HCT116 (cell line): ENCODE measurements around the gene PGM2L1.

Source experiments
- EGR1 ChIP-seq: IDR thresholded peaks from 2 replicates; pipeline ENCODE4 v1.6.1; 2012; ENCODE audit warnings: low read depth
- ELF1 ChIP-seq: IDR thresholded peaks from 2 replicates; pipeline ENCODE4 v1.6.1; 2012; ENCODE audit warnings: low read depth, borderline replicate concordance
- EZH2phosphoT487 ChIP-seq: fragments of 200-600 bp; IDR thresholded peaks from 2 replicates; pipeline ENCODE4 v1.6.1; 2018; ENCODE audit warnings: antibody characterized with exemption, borderline replicate concordance
- FOSL1 ChIP-seq: IDR thresholded peaks from 2 replicates; pipeline ENCODE4 v1.6.1; 2012; ENCODE audit warnings: low read depth
- JUND ChIP-seq: IDR thresholded peaks from 2 replicates; pipeline ENCODE4 v1.6.1; 2012
- POLR2A ChIP-seq: IDR thresholded peaks from 2 replicates; pipeline ENCODE4 v1.7.0; 2011; ENCODE audit warnings: borderline replicate concordance; ENCODE audit not compliant: insufficient read depth, insufficient read length; ENCODE audit errors: extremely low read depth
- POLR2AphosphoS5 ChIP-seq: IDR thresholded peaks from 2 replicates; pipeline ENCODE4 v1.6.1; 2011; ENCODE audit warnings: mild to moderate bottlenecking, low read depth, low read length, moderate library complexity
- SP1 ChIP-seq: IDR thresholded peaks from 2 replicates; pipeline ENCODE4 v1.6.1; 2012; ENCODE audit warnings: low read depth
- ZNF274 ChIP-seq: fragments of 200-500 bp; sonication (Bioruptor generic); IDR thresholded peaks from 2 replicates; pipeline ENCODE4 v1.6.1; 2014; ENCODE audit warnings: mild to moderate bottlenecking, low read depth, low read length, inconsistent platforms
- TF ChIP-seq, protein P1 (sequence below), 3 experiments: fragments of 200-600 bp in 1 of 3; sonication (generic) in 1 of 3; IDR thresholded peaks in 2 of 3; conservative IDR thresholded peaks in 1 of 3; 2 replicates each; pipeline ENCODE4 v1.5.1; 2012 to 2017; ENCODE audit warnings: low read depth in 2 of 3, low read length in 2 of 3, antibody characterized with exemption in 1 of 3, borderline replicate concordance in 1 of 3, control low read depth in 1 of 3, mild to moderate bottlenecking in 1 of 3, mixed read lengths in 1 of 3, mixed run types in 1 of 3, moderate library complexity in 1 of 3; ENCODE audit not compliant: insufficient read depth in 1 of 3
- TF ChIP-seq, protein P2 (sequence below): IDR thresholded peaks from 2 replicates; pipeline ENCODE4 v1.6.1; 2012; ENCODE audit warnings: low read depth

DNA sequence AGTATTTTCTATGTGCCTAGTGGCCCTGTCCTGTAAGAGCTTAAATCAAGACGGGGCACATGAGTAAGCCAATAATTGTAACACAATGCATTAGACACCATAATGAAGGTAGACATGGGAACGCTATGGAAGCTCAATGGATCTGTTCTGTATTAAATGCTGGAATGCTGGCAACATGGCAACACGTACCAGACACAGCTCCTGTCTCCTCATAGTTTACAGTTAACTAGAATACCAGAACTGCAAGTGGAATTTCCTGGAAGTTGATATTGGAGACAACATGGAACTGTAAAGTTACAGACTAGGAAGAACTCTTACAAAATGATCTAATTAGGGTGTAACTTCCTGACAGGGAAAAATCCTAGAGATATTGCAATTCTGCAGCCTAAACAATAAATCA is 99.2 kb downstream of the PGM2L1 start:
- TF ChIP-seq JUND (no peak), ZNF274 (no peak), FOSL1 (no peak), EGR1 (no peak), POLR2AphosphoS5 (no peak), ELF1 (no peak), EZH2phosphoT487 (no peak), POLR2A (no peak), SP1 (no peak)
- TF ChIP-seq, protein P1, sequence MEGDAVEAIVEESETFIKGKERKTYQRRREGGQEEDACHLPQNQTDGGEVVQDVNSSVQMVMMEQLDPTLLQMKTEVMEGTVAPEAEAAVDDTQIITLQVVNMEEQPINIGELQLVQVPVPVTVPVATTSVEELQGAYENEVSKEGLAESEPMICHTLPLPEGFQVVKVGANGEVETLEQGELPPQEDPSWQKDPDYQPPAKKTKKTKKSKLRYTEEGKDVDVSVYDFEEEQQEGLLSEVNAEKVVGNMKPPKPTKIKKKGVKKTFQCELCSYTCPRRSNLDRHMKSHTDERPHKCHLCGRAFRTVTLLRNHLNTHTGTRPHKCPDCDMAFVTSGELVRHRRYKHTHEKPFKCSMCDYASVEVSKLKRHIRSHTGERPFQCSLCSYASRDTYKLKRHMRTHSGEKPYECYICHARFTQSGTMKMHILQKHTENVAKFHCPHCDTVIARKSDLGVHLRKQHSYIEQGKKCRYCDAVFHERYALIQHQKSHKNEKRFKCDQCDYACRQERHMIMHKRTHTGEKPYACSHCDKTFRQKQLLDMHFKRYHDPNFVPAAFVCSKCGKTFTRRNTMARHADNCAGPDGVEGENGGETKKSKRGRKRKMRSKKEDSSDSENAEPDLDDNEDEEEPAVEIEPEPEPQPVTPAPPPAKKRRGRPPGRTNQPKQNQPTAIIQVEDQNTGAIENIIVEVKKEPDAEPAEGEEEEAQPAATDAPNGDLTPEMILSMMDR (IDR thresholded peaks at IDR 0.05 in 2 of 3, conservative IDR thresholded peaks at IDR 0.05 in 1 of 3; ENCODE audit: borderline replicate concordance in 1 of 3, insufficient read depth in 1 of 3, low read depth in 2 of 3, low read length in 2 of 3), result no peak
- TF ChIP-seq, protein P2, sequence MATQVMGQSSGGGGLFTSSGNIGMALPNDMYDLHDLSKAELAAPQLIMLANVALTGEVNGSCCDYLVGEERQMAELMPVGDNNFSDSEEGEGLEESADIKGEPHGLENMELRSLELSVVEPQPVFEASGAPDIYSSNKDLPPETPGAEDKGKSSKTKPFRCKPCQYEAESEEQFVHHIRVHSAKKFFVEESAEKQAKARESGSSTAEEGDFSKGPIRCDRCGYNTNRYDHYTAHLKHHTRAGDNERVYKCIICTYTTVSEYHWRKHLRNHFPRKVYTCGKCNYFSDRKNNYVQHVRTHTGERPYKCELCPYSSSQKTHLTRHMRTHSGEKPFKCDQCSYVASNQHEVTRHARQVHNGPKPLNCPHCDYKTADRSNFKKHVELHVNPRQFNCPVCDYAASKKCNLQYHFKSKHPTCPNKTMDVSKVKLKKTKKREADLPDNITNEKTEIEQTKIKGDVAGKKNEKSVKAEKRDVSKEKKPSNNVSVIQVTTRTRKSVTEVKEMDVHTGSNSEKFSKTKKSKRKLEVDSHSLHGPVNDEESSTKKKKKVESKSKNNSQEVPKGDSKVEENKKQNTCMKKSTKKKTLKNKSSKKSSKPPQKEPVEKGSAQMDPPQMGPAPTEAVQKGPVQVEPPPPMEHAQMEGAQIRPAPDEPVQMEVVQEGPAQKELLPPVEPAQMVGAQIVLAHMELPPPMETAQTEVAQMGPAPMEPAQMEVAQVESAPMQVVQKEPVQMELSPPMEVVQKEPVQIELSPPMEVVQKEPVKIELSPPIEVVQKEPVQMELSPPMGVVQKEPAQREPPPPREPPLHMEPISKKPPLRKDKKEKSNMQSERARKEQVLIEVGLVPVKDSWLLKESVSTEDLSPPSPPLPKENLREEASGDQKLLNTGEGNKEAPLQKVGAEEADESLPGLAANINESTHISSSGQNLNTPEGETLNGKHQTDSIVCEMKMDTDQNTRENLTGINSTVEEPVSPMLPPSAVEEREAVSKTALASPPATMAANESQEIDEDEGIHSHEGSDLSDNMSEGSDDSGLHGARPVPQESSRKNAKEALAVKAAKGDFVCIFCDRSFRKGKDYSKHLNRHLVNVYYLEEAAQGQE, result no peak
